Liver (tissue), 9 donors: ENCODE measurements around the gene CDKN2C. TPM values are rescaled to one million over a fixed set of nuclear protein-coding genes. Genes with fewer than 3 reads are reported as not detected.

ENCODE experiments used
- DNase-seq: peaks from one replicate; pipeline ENCODE4 v3.0.0-alpha.2; 2017; ENCODE audit warnings: low spot score
- H3K27ac ChIP-seq, 2 donors: one replicate each; pipeline ENCODE4 v1.7.0; 2013; ENCODE audit warnings: inconsistent platforms in 2 of 2, low read length in 2 of 2, control low read depth in 1 of 2, low read depth in 1 of 2, mild to moderate bottlenecking in 1 of 2
- H3K27me3 ChIP-seq, 4 donors: one replicate each; pipeline versions ENCODE4 v1.6.1 to v1.7.0; 2013; ENCODE audit warnings: low read length in 3 of 4, inconsistent platforms in 1 of 4, mild to moderate bottlenecking in 1 of 4, moderate library complexity in 1 of 4; ENCODE audit not compliant: control insufficient read depth in 4 of 4, insufficient read depth in 4 of 4
- H3K36me3 ChIP-seq, 4 donors: one replicate each; pipeline versions ENCODE4 v1.6.1 to v1.7.0; 2013; ENCODE audit warnings: low read length in 3 of 4, mild to moderate bottlenecking in 3 of 4, low read depth in 1 of 4, moderate library complexity in 1 of 4; ENCODE audit not compliant: control insufficient read depth in 4 of 4, insufficient read depth in 3 of 4
- H3K4me1 ChIP-seq, 4 donors: one replicate each; pipeline versions ENCODE4 v1.6.1 to v1.7.0; 2013; ENCODE audit warnings: low read length in 3 of 4, mild to moderate bottlenecking in 3 of 4, moderate library complexity in 1 of 4; ENCODE audit not compliant: control insufficient read depth in 4 of 4, insufficient read depth in 4 of 4
- H3K4me3 ChIP-seq, 3 donors: one replicate each; pipeline versions ENCODE4 v1.6.1 to v1.7.0; 2013; ENCODE audit warnings: low read length in 3 of 3, control low read depth in 1 of 3, low read depth in 1 of 3, mild to moderate bottlenecking in 1 of 3
- H3K9ac ChIP-seq, 2 donors: one replicate each; pipeline ENCODE4 v1.7.0; 2013; ENCODE audit warnings: low read length in 2 of 2, mild to moderate bottlenecking in 2 of 2, moderate library complexity in 2 of 2, control low read depth in 1 of 2, low read depth in 1 of 2
- H3K9me3 ChIP-seq, 4 donors: one replicate each; pipeline versions ENCODE4 v1.6.1 to v1.7.0; 2013; ENCODE audit warnings: low read length in 3 of 4; ENCODE audit not compliant: control insufficient read depth in 4 of 4
- ATF3 ChIP-seq: IDR thresholded peaks from 2 replicates; pipeline ENCODE4 v1.6.1; 2016; ENCODE audit warnings: antibody characterized with exemption
- CTCF ChIP-seq: fragments of 150-350 bp; IDR thresholded peaks from 2 replicates; pipeline ENCODE4 v1.5.1; 2017; ENCODE audit warnings: improper control_type of control experiment, low read depth, low read length; ENCODE audit not compliant: missing input control
- EGR1 ChIP-seq, 2 donors: IDR thresholded peaks; 2 replicates each; pipeline ENCODE4 v1.6.1; 2016 to 2018; ENCODE audit warnings: antibody characterized with exemption in 2 of 2, low read depth in 2 of 2
- FOXA1 ChIP-seq: IDR thresholded peaks from 2 replicates; pipeline ENCODE4 v1.6.1; 2016; ENCODE audit warnings: antibody characterized with exemption
- FOXA2 ChIP-seq: IDR thresholded peaks from 2 replicates; pipeline ENCODE4 v1.6.1; 2016; ENCODE audit warnings: antibody characterized with exemption
- GABPA ChIP-seq, 2 donors: IDR thresholded peaks in 1 of 2; conservative IDR thresholded peaks in 1 of 2; 2 replicates each; pipeline ENCODE4 v1.6.1; 2016; ENCODE audit warnings: antibody characterized with exemption in 2 of 2, mild to moderate bottlenecking in 1 of 2, moderate library complexity in 1 of 2
- HNF4A ChIP-seq, 2 donors: conservative IDR thresholded peaks; 2 replicates each; pipeline ENCODE4 v1.6.1; 2016; ENCODE audit warnings: antibody characterized with exemption in 2 of 2, mild to moderate bottlenecking in 2 of 2
- JUND ChIP-seq, 2 donors: IDR thresholded peaks; 2 replicates each; pipeline ENCODE4 v1.6.1; 2016; ENCODE audit warnings: antibody characterized with exemption in 2 of 2
- NR2F2 ChIP-seq: IDR thresholded peaks from 2 replicates; pipeline ENCODE4 v1.6.1; 2016; ENCODE audit warnings: antibody characterized with exemption
- RXRA ChIP-seq, 2 donors: IDR thresholded peaks; 2 replicates each; pipeline ENCODE4 v1.6.1; 2017 to 2018; ENCODE audit warnings: antibody characterized with exemption in 2 of 2, mild to moderate bottlenecking in 1 of 2
- TAF1 ChIP-seq: conservative IDR thresholded peaks from 2 replicates; pipeline ENCODE4 v1.6.1; 2016; ENCODE audit warnings: antibody characterized with exemption, mild to moderate bottlenecking
- WGBS: extraction: QIAGEN DNeasy Blood & Tissue Kit; methylation state at CpG from one replicate; pipeline ENCODE4 v1.1.7; 2013; 5-methylcytosine and 5-hydroxymethylcytosine counted together
- polyA plus RNA-seq, 2 donors: library from polyadenylated mRNA; stranded (reverse) in 1 of 2; unstranded in 1 of 2; fragments of 200-250 nt in 1 of 2; fragments of >200 nt in 1 of 2; fragmentation: Nextera tagmentation in 1 of 2; extraction: Ambion mirVana in 1 of 2; gene quantifications; one replicate each; pipeline versions ENCODE4 v1.2.1 to v1.2.3, GENCODE V29; 2013 to 2015
- total RNA-seq, 2 donors: library from RNA; depleted of rRNA; stranded (reverse); fragments of >200 nt; gene quantifications; one replicate each; pipeline ENCODE4 v1.2.3, GENCODE V29; 2014
- TF ChIP-seq, protein P1 (sequence below): IDR thresholded peaks from 2 replicates; pipeline ENCODE4 v1.6.1; 2016; ENCODE audit warnings: antibody characterized with exemption
- TF ChIP-seq, protein P2 (sequence below): IDR thresholded peaks from 2 replicates; pipeline ENCODE4 v1.6.1; 2016; ENCODE audit warnings: antibody characterized with exemption
- donor health status: healthy.
- donor health status: healthy.
- donor health status: healthy.
- donor health status: healthy.
- donor health status: healthy.

The CDKN2C gene
- total and polyA plus RNA-seq, 4 donors, result 1.9 to 27.4 (median 4.2) TPM

- TF ChIP-seq FOXA1, result no peak
- TF ChIP-seq, protein P1, sequence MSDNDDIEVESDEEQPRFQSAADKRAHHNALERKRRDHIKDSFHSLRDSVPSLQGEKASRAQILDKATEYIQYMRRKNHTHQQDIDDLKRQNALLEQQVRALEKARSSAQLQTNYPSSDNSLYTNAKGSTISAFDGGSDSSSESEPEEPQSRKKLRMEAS, result no peak
- no peak for TF ChIP-seq NR2F2
- no peak for TF ChIP-seq HNF4A (conservative IDR thresholded peaks at IDR 0.05)
- no peak for TF ChIP-seq ATF3
- TF ChIP-seq JUND (IDR thresholded peaks at IDR 0.05), result no peak
- no peak for TF ChIP-seq FOXA2
- 95% methylated on average over 11 of the region's 11 CpGs for WGBS
- H3K4me1 ChIP-seq, result peaks cover 2 to 14% (median 10%) of the 10 kb centered on the region in 4 donors
- no peak overlapping the region for H3K4me3 ChIP-seq
- no peaks in the 10 kb centered on the region for H3K36me3 ChIP-seq
- no peak overlapping the region for H3K27ac ChIP-seq
- no peak overlapping the region for H3K9ac ChIP-seq
- DNase-seq, result no peak
- H3K27me3 ChIP-seq, result no peaks in the 10 kb centered on the region
- no peaks in the 10 kb centered on the region for H3K9me3 ChIP-seq
Observed at GRCh38 chr1:50964863-50965262, 5.2 kb upstream of the CDKN2C start.

- 70% methylated on average over 3 of the region's 3 CpGs for WGBS
- Histone ChIP-seq H3K4me3 (peak overlapping the region in 1 of 3 donors; percentile 74), H3K9me3 (no peaks in the 10 kb centered on the region), H3K9ac (peak overlapping the region in 1 of 2 donors; percentile 62), H3K27ac (peak overlapping the region in 1 of 2 donors; percentile 95), H3K27me3 (no peaks in the 10 kb centered on the region), H3K4me1 (peaks cover 2 to 18% (median 13%) of the 10 kb centered on the region in 4 donors), H3K36me3 (no peaks in the 10 kb centered on the region)
- TF ChIP-seq JUND (IDR thresholded peaks at IDR 0.05) (no peak), HNF4A (conservative IDR thresholded peaks at IDR 0.05) (no peak), FOXA1 (no peak), ATF3 (no peak), GABPA (IDR thresholded peaks at IDR 0.05 in 1 of 2, conservative IDR thresholded peaks at IDR 0.05 in 1 of 2) (no peak), NR2F2 (no peak), TAF1 (no peak), RXRA (IDR thresholded peaks at IDR 0.05) (no peak), EGR1 (IDR thresholded peaks at IDR 0.05; ENCODE audit: low read depth in 2 of 2) (no peak)
- TF ChIP-seq, protein P2, sequence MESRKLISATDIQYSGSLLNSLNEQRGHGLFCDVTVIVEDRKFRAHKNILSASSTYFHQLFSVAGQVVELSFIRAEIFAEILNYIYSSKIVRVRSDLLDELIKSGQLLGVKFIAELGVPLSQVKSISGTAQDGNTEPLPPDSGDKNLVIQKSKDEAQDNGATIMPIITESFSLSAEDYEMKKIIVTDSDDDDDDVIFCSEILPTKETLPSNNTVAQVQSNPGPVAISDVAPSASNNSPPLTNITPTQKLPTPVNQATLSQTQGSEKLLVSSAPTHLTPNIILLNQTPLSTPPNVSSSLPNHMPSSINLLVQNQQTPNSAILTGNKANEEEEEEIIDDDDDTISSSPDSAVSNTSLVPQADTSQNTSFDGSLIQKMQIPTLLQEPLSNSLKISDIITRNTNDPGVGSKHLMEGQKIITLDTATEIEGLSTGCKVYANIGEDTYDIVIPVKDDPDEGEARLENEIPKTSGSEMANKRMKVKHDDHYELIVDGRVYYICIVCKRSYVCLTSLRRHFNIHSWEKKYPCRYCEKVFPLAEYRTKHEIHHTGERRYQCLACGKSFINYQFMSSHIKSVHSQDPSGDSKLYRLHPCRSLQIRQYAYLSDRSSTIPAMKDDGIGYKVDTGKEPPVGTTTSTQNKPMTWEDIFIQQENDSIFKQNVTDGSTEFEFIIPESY, result no peak
- TF ChIP-seq, protein P1, result no peak
- no peak for DNase-seq
Observed at GRCh38 chr1:50966991-50967390, 3.1 kb upstream of the CDKN2C start.

GRCh38 chr1:50967416-50968157 lies 2.5 kb upstream of the CDKN2C start:
- no peaks in the 10 kb centered on the region for H3K27me3 ChIP-seq
- no peak for DNase-seq
- peaks cover 2 to 18% (median 13%) of the 10 kb centered on the region in 4 donors for H3K4me1 ChIP-seq
- H3K9ac ChIP-seq, result peak overlapping the region; percentile 54 to 92
- peak overlapping the region; percentile 93 to 95 for H3K27ac ChIP-seq
- H3K9me3 ChIP-seq, result no peaks in the 10 kb centered on the region
- no peaks in the 10 kb centered on the region for H3K36me3 ChIP-seq
- peak in 1 of 2 donors; percentile 31 for TF ChIP-seq EGR1 (IDR thresholded peaks at IDR 0.05; ENCODE audit: low read depth in 2 of 2)
- no peak for TF ChIP-seq CTCF
- WGBS, result 13% methylated on average over 17 of the region's 17 CpGs
- peak overlapping the region; percentile 28 to 74 (median 49) for H3K4me3 ChIP-seq
